ENCODE measurements around the gene ACD.
"Not testable (repeated sequence)": the region's sequence is repeated elsewhere in the genome, so short reads cannot be mapped to it uniquely, and the experiment has no call there.

ACD gene

GRCh38 chr16:67697422-67698185 is 37.5 kb upstream of the ACD start:
- in situ Hi-C loops (cut with HindIII; ENCODE audit: low pct_ligation_motif_present, low sequenced_read_pairs), result no loop called here
- Histone ChIP-seq H3K36me3 (replicated peaks) (no peaks in the 10 kb centered on the region), H3K27me3 (replicated peaks) (no peaks in the 10 kb centered on the region), H3K4me3 (ENCODE audit: low read depth, low read length) (no peak overlapping the region), H3K27ac (no peak overlapping the region)
- no peak for TF ChIP-seq CTCF (IDR thresholded peaks at IDR 0.05; ENCODE audit: low read depth, low read length, missing control alignments)
- DNase-seq, result no peak

GRCh38 chr16:67694611-67695010 is 34.6 kb upstream of the ACD start:
- H3K4me3 ChIP-seq (ENCODE audit: low read depth, low read length), result no peak overlapping the region
- H3K36me3 ChIP-seq (replicated peaks), result no peaks in the 10 kb centered on the region
- H3K27me3 ChIP-seq (replicated peaks), result no peaks in the 10 kb centered on the region
- no peak overlapping the region for H3K27ac ChIP-seq
- DNase-seq, result no peak
- in situ Hi-C loops (cut with HindIII; ENCODE audit: low pct_ligation_motif_present, low sequenced_read_pairs), result no loop called here
- no peak for TF ChIP-seq CTCF (IDR thresholded peaks at IDR 0.05; ENCODE audit: low read depth, low read length, missing control alignments)

GRCh38 chr16:67693517-67694285 is 33.6 kb upstream of the ACD start:
- DNase-seq; in situ Hi-C loops (cut with HindIII; ENCODE audit: low pct_ligation_motif_present, low sequenced_read_pairs); H3K4me3 ChIP-seq (ENCODE audit: low read depth, low read length); H3K36me3 ChIP-seq (replicated peaks); H3K27me3 ChIP-seq (replicated peaks); H3K27ac ChIP-seq: not testable (repeated sequence)

- DNase-seq, result no peak
- no peak overlapping the region for H3K27ac ChIP-seq
- in situ Hi-C loops (cut with HindIII; ENCODE audit: low pct_ligation_motif_present, low sequenced_read_pairs), result no loop called here
- no peak overlapping the region for H3K4me3 ChIP-seq (ENCODE audit: low read depth, low read length)
- TF ChIP-seq CTCF (IDR thresholded peaks at IDR 0.05; ENCODE audit: low read depth, low read length, missing control alignments), result no peak
- peaks cover 8% of the 10 kb centered on the region for H3K36me3 ChIP-seq (replicated peaks)
- H3K27me3 ChIP-seq (replicated peaks), result no peaks in the 10 kb centered on the region
Measured at GRCh38 chr16:67685388-67686112, 25.5 kb upstream of the ACD start.

GRCh38 chr16:67683767-67684166 is 23.7 kb upstream of the ACD start:
- Histone ChIP-seq H3K36me3 (replicated peaks) (peaks cover 14% of the 10 kb centered on the region), H3K4me3 (ENCODE audit: low read depth, low read length) (no peak overlapping the region), H3K27ac (no peak overlapping the region), H3K27me3 (replicated peaks) (no peaks in the 10 kb centered on the region)
- in situ Hi-C loops (cut with HindIII; ENCODE audit: low pct_ligation_motif_present, low sequenced_read_pairs), result no loop called here
- no peak for DNase-seq
- TF ChIP-seq CTCF (IDR thresholded peaks at IDR 0.05; ENCODE audit: low read depth, low read length, missing control alignments), result no peak
